Stimulated activated CD8-positive, alpha-beta memory T cell treated with anti-CD3 and anti-CD28 coated beads, Interleukin-15, amount 100 ng/mL, for 4 hours (primary cell): Measurements from ENCODE around the gene GPR137C.

Experiments used
- DNase-seq, 2 donors: peaks; one replicate each; pipeline ENCODE4 v3.0.0-alpha.2; 2020; ENCODE audit warnings: low read depth in 2 of 2

The GPR137C gene

GRCh38 chr14:52678591-52678990, 126.0 kb downstream of the GPR137C start:
- DNase-seq = no peak

GRCh38 chr14:52683985-52684520, 131.4 kb downstream of the GPR137C start:
- DNase-seq = no peak

DNA sequence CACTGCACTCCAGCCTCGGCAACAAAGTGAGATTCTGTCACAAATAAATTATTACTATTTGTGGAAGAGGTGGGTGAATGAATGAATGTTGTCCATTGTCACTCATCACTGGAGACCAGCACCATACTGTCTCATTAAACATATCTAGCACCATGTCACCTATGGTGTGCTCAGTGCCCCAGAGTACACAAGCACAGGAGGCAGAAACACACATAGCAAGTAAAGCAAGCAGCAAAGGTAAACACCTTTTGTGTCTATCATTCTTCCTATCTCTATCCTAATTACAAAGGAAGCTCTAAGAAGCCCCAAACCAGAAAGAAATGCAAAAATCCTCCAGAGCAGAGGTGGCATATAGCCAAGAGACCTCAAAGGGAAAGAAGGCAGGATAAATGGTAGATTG, 133.5 kb downstream of the GPR137C start:
- DNase-seq = no peak
